HG03378 (cell line): ENCODE measurements around the gene KLLN.
"Not testable (repeated sequence)": the region's sequence is repeated elsewhere in the genome, so short reads cannot be mapped to it uniquely, and the experiment has no call there.

ENCODE experiments used
- ATAC-seq: cut with Tn5 transposase; IDR thresholded peaks from one replicate; pipeline ENCODE4 v1.9.1; 2021; ENCODE audit warnings: mild to moderate bottlenecking, moderate library complexity; ENCODE audit not compliant: unreplicated experiment

Gene KLLN

GRCh38 chr10:87867453-87867852 is 4.1 kb upstream of the KLLN start:
- ATAC-seq, result no peak

GRCh38 chr10:87866412-87866974 is 3.2 kb upstream of the KLLN start:
- no peak for ATAC-seq

GRCh38 chr10:87865241-87865881 is 2.0 kb upstream of the KLLN start:
- ATAC-seq, result no peak

GRCh38 chr10:87864496-87865059 is 1.2 kb upstream of the KLLN start:
- ATAC-seq, result no peak

- not testable (repeated sequence) for ATAC-seq
These were observed 690 bp upstream of the KLLN start for GRCh38 chr10:87863951-87864495.

- ATAC-seq, result peak; percentile 12
These were observed 667 bp downstream of the KLLN start for GRCh38 chr10:87862679-87863052.

GRCh38 chr10:87861953-87862678 is 1.2 kb downstream of the KLLN start:
- peak; percentile 58 for ATAC-seq

- ATAC-seq, result peak; percentile 14
These were observed 1.8 kb downstream of the KLLN start for GRCh38 chr10:87861566-87861952.

GRCh38 chr10:87860816-87861403 is 2.4 kb downstream of the KLLN start:
- ATAC-seq, result no peak

- ATAC-seq, result no peak
These were observed 3.1 kb downstream of the KLLN start for GRCh38 chr10:87860156-87860795.

GRCh38 chr10:87855665-87856064 is 7.7 kb downstream of the KLLN start:
- not testable (repeated sequence) for ATAC-seq

GRCh38 chr10:87855247-87855646 is 8.1 kb downstream of the KLLN start:
- not testable (repeated sequence) for ATAC-seq

- ATAC-seq, result no peak
These were observed 11.2 kb downstream of the KLLN start for GRCh38 chr10:87852089-87852488.

GRCh38 chr10:87850742-87851205 is 12.6 kb downstream of the KLLN start:
- ATAC-seq, result no peak

GRCh38 chr10:87849001-87849400 is 14.3 kb downstream of the KLLN start:
- no peak for ATAC-seq

- ATAC-seq, result no peak
These were observed 15.8 kb downstream of the KLLN start for GRCh38 chr10:87847550-87847949.

- not testable (repeated sequence) for ATAC-seq
These were observed 16.6 kb downstream of the KLLN start for GRCh38 chr10:87846711-87847110.

GRCh38 chr10:87846023-87846422 is 17.3 kb downstream of the KLLN start:
- no peak for ATAC-seq

- ATAC-seq, result no peak
These were observed 17.7 kb downstream of the KLLN start for GRCh38 chr10:87845624-87845998.

GRCh38 chr10:87844837-87845623 is 18.3 kb downstream of the KLLN start:
- no peak for ATAC-seq
